ENCODE measurements around the gene IL1RAPL1.

DNA sequence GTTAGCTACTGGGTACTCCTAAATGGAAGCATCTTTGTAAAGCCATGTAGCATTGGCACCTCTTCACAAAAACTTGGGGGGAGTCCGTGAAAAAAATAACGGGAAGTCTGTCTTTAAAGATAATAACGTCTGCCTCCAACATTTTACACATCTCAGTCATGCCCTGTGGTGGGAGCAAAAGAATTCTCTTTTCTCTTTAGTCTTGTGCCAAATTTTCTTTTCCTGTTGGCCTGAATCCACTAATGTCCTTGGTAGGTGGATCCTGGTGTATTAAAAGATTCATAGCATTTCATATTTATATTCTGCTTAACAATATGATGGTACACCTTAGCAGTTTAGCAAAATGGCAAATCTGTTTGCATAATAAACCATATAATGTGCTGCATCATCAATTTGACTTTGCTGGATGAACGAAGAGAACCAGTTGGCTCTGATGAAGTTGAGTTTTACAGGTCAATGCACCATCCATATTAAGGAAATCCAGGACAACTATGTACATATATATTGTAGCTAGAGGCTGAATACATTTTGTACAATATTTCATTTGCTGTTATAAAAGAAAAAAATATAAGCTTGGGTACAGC is 881.8 kb downstream of the IL1RAPL1 start:
- TF ChIP-seq ZFP3 (CRISPR knock-in tag; IDR thresholded peaks at IDR 0.05): no peak
- TF ChIP-seq PATZ1 (CRISPR knock-in tag; IDR thresholded peaks at IDR 0.05; ENCODE audit: borderline replicate concordance): no peak
- TF ChIP-seq, protein P1, sequence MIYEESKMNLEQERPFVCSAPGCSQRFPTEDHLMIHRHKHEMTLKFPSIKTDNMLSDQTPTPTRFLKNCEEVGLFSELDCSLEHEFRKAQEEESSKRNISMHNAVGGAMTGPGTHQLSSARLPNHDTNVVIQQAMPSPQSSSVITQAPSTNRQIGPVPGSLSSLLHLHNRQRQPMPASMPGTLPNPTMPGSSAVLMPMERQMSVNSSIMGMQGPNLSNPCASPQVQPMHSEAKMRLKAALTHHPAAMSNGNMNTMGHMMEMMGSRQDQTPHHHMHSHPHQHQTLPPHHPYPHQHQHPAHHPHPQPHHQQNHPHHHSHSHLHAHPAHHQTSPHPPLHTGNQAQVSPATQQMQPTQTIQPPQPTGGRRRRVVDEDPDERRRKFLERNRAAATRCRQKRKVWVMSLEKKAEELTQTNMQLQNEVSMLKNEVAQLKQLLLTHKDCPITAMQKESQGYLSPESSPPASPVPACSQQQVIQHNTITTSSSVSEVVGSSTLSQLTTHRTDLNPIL (CRISPR knock-in tag; IDR thresholded peaks at IDR 0.05; ENCODE audit: low read depth): no peak
- TF ChIP-seq POU6F1 (CRISPR knock-in tag; IDR thresholded peaks at IDR 0.05; ENCODE audit: borderline replicate concordance, low read depth): no peak
- TF ChIP-seq, protein P2, sequence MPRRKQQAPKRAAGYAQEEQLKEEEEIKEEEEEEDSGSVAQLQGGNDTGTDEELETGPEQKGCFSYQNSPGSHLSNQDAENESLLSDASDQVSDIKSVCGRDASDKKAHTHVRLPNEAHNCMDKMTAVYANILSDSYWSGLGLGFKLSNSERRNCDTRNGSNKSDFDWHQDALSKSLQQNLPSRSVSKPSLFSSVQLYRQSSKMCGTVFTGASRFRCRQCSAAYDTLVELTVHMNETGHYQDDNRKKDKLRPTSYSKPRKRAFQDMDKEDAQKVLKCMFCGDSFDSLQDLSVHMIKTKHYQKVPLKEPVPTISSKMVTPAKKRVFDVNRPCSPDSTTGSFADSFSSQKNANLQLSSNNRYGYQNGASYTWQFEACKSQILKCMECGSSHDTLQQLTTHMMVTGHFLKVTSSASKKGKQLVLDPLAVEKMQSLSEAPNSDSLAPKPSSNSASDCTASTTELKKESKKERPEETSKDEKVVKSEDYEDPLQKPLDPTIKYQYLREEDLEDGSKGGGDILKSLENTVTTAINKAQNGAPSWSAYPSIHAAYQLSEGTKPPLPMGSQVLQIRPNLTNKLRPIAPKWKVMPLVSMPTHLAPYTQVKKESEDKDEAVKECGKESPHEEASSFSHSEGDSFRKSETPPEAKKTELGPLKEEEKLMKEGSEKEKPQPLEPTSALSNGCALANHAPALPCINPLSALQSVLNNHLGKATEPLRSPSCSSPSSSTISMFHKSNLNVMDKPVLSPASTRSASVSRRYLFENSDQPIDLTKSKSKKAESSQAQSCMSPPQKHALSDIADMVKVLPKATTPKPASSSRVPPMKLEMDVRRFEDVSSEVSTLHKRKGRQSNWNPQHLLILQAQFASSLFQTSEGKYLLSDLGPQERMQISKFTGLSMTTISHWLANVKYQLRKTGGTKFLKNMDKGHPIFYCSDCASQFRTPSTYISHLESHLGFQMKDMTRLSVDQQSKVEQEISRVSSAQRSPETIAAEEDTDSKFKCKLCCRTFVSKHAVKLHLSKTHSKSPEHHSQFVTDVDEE (CRISPR knock-in tag; IDR thresholded peaks at IDR 0.05): no peak
- no peak for TF ChIP-seq RARB (CRISPR knock-in tag; IDR thresholded peaks at IDR 0.05)

Measured in SK-N-SH treated with all-trans-retinoic acid at 6 μM for 48 hours (cell line).